ENCODE data around the gene MINDY4B.

DNA sequence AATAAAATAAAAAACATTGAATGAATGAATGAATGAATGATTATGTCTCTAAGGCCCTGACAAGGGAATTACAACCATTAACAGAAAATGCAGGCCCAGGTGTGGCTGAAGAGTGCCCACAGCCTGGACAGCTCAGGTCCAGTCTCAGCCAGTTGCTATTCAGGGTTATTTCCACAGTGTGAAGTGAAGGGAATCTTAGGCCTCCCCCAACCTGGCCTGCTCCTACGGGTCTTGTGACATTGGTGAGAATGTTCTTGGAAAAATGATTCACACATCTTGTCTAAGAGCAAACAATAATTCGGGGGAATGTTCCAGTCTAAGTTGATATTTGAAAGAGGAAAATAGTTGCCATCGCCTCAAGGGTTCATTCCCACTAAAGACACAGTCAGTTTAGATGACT lies 37.0 kb downstream of the MINDY4B start:
- TF ChIP-seq, protein P1, sequence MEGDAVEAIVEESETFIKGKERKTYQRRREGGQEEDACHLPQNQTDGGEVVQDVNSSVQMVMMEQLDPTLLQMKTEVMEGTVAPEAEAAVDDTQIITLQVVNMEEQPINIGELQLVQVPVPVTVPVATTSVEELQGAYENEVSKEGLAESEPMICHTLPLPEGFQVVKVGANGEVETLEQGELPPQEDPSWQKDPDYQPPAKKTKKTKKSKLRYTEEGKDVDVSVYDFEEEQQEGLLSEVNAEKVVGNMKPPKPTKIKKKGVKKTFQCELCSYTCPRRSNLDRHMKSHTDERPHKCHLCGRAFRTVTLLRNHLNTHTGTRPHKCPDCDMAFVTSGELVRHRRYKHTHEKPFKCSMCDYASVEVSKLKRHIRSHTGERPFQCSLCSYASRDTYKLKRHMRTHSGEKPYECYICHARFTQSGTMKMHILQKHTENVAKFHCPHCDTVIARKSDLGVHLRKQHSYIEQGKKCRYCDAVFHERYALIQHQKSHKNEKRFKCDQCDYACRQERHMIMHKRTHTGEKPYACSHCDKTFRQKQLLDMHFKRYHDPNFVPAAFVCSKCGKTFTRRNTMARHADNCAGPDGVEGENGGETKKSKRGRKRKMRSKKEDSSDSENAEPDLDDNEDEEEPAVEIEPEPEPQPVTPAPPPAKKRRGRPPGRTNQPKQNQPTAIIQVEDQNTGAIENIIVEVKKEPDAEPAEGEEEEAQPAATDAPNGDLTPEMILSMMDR (IDR thresholded peaks at IDR 0.05; ENCODE audit: low read length): no peak
- no peak for TF ChIP-seq EZH2 (IDR thresholded peaks at IDR 0.05; ENCODE audit: borderline replicate concordance, low read length)
